GM20000 (cell line): ENCODE measurements around the gene TGFBR3.
A peak's percentile ranks its signal among the peaks of the same experiment; 100 is the strongest.

ENCODE experiments used
- DNase-seq: peaks from one replicate; pipeline ENCODE4 v3.0.0; 2012; ENCODE audit warnings: low spot score
- TF ChIP-seq, protein P1 (sequence below): IDR thresholded peaks from 2 replicates; pipeline ENCODE4 v1.5.1; 2012; ENCODE audit warnings: mild to moderate bottlenecking, control low read depth; ENCODE audit errors: extremely low read depth, missing control alignments

TGFBR3 gene

DNA sequence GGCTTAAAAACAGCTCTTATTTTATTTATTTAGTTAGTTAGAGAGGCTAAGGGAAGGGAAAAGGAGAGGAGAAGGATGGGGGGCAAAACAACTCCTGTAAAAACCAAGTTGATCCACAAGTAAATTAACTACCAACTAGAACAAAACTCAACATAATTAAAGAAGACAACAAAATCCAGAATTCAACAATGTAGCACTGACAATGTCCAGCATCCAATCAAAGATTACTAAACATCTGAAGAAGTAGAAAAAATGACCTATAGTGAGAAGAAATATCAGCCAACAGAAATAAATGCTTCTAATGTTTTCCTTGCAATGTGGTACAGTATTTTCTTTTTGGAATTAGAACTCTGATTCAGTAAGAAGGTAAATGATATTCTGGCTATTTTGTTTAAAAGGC lies 225.2 kb downstream of the TGFBR3 start:
- TF ChIP-seq, protein P1, sequence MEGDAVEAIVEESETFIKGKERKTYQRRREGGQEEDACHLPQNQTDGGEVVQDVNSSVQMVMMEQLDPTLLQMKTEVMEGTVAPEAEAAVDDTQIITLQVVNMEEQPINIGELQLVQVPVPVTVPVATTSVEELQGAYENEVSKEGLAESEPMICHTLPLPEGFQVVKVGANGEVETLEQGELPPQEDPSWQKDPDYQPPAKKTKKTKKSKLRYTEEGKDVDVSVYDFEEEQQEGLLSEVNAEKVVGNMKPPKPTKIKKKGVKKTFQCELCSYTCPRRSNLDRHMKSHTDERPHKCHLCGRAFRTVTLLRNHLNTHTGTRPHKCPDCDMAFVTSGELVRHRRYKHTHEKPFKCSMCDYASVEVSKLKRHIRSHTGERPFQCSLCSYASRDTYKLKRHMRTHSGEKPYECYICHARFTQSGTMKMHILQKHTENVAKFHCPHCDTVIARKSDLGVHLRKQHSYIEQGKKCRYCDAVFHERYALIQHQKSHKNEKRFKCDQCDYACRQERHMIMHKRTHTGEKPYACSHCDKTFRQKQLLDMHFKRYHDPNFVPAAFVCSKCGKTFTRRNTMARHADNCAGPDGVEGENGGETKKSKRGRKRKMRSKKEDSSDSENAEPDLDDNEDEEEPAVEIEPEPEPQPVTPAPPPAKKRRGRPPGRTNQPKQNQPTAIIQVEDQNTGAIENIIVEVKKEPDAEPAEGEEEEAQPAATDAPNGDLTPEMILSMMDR, result no peak
- DNase-seq, result no peak

DNA sequence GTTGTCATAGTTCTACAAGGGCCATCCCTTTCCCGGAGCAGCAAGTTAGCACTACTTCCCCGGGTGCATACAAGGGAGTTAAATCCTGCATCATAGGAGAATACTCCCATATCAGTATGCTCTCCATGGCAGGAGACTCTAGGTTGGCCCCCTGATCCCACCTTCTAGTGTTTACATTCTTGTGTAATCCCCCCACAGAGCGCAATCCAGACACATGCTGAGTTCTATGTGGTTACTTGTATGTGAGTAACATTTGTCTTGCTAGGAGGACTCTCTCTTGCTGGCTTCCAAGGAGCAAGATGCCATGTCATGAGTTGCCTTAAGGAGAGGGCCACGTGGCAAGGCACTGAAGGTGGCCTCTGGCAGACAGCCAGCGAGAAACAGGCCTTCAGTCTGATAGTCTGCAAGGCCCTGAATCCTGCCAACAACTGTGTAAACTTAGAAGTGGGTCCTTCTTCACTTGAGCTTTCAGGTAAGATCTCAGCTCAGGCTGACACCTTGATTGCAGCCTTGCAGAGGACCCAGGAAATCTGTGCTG lies 230.0 kb downstream of the TGFBR3 start:
- TF ChIP-seq, protein P1, result no peak
- no peak for DNase-seq

GRCh38 chr1:91653183-91653582 lies 232.8 kb downstream of the TGFBR3 start:
- TF ChIP-seq, protein P1, result no peak
- peak; percentile 23 for DNase-seq

DNA sequence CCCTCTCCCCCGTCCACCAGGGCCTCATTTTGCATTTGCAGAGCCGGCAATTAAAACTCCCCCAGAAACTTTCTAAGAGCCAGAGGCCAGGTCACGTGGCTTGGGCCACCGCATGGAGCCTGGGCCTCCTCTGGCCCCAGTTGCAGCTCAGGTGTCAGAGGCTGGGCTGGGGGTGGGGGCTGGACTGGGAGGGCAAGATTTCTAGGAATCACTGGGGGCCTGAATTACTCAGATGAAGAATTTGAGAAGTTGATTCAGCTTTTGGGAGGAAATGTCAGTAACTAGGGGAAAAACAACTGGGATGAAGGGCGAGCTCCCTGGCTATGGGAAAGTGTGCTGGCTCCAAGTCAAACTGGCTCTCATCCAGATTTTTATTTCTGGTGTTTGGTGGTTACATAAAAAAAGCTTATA lies 234.3 kb downstream of the TGFBR3 start:
- TF ChIP-seq, protein P1, result no peak
- DNase-seq, result no peak

DNA sequence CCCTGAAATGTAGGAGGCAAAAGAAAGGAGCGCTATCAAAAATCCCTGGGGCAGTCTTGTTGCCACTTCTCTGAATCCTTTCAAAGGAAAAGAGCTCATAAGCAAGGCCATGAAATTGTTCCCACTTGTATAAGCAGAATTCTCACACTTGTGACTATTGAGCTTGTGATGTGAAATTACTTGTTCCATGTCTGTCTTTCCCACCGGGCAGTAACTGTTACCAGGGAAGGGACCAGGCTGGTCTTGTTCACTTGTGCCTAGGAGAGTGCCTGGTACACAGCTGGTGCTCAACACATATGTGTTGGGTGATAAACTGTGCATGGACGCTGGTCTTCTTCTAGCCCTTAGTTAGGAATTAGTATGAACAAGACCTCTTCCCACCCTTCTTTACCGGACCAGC lies 234.7 kb downstream of the TGFBR3 start:
- TF ChIP-seq, protein P1, result no peak
- no peak for DNase-seq

GRCh38 chr1:91650764-91651163 lies 235.2 kb downstream of the TGFBR3 start:
- TF ChIP-seq, protein P1, result no peak
- DNase-seq, result no peak

DNA sequence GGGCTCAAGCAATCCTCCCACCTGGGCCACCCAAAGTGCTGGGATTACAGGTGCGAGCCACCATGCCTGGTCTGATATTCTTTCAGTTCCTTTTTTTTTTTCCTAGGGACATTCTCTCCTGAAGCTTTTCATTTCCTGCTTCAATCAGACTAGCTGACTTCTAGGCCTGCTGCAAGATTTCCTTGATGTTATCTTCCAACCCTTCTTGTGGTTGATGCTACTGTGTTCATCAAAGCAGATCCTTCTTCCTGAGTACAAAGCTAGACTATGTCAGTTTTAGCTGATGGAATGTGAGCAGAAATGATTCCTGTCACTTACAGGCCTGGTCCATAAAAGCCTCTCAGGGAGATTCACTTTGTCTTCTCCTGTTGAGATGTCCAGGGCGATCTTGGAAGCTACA lies 238.9 kb downstream of the TGFBR3 start:
- DNase-seq, result no peak
- TF ChIP-seq, protein P1, result no peak

DNA sequence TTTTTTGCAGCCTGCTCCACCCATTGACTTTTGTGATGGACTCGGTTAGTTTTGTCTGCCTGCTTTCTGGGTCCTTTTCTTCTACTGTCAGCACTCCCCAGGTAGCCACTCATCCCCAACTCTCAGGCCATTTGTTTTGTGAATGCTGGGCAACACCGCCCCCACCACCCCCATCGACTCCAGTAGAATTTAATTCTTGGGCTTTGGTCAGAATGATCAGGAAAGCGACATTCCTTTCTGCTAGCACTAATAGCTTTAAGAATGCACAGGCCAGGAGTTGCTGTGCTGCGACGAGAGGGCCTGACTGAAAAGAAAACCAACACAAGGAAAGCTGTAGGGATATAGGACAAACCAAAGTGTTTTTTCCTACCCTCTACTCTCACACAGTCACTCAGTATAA lies 240.9 kb downstream of the TGFBR3 start:
- no peak for DNase-seq

More for the DNA sequence above, 240.9 kb downstream of the TGFBR3 start:
- TF ChIP-seq, protein P1, result no peak
